Lower leg skin (tissue), 3 donors: Measurements from ENCODE around the gene RCAN2.

Experiments used
- CTCF ChIP-seq, 3 donors: fragments of 450-650 bp; IDR thresholded peaks; one replicate each; pipeline ENCODE4 v1.5.1; 2016; ENCODE audit warnings: antibody characterized with exemption in 3 of 3, mild to moderate bottlenecking in 3 of 3, moderate library complexity in 2 of 3
- POLR2A ChIP-seq, 2 donors: fragments of 450-650 bp; IDR thresholded peaks; one replicate each; pipeline ENCODE4 v1.6.1; 2016 to 2017; ENCODE audit warnings: antibody characterized with exemption in 2 of 2, mild to moderate bottlenecking in 1 of 2, moderate library complexity in 1 of 2

- no peak for TF ChIP-seq CTCF (IDR thresholded peaks at IDR 0.05)
- TF ChIP-seq POLR2A (IDR thresholded peaks at IDR 0.05) = no peak
Observed at GRCh38 chr6:46356543-46356942, 134.7 kb downstream of the RCAN2 start.
